NK-92 treated with Interleukin-12 subunit alpha and Interleukin-12 subunit beta, amount 100 ng/mL, for 24 hours (cell line): ENCODE data around the gene PPIL4.
"Not testable (repeated sequence)": the region's sequence is repeated elsewhere in the genome, so short reads cannot be mapped to it uniquely, and the experiment has no call there.

Source experiments
- DNase-seq: peaks from one replicate; lab custom pipeline; 2025; lab: John Stamatoyannopoulos, UW

PPIL4 gene

DNA sequence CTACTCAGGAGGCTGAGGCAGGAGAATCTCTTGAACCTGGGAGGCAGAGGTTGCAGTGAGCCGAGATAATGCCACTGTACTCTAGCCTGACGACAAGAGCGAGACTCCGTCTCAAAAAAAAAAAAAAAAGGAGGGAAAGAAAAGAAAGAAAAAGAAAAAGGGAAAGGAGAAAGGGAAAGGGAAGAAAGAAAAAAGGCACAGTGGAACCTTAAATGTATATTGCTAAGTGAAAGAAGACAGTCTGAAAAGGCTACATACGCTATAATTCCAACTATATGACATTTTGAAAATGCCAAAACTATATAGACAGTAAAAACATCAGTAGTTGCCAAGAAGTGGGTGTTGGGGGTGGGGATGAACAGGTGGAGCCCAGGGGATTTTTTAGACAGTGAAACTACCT lies 16.2 kb downstream of the PPIL4 start:
- no peak for DNase-seq

DNA sequence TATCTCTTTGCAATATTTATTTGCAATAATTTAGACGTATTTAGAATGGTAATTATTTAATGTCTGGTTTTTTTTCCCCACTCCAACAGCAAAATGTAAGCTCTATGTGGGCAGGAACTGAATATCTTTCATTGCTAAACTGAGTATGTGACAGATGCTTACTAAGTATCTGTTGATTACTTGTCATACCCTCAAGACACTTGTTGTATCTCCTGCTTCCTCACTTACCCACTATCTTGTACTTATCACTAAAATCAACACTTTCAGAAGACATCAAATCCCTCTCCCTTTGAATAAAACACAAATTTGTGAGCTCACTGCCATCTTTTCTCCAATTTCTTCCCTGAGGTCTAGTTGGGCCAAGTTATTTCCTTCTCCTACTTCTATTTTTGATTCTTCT lies 30.3 kb downstream of the PPIL4 start:
- DNase-seq: no peak

DNA sequence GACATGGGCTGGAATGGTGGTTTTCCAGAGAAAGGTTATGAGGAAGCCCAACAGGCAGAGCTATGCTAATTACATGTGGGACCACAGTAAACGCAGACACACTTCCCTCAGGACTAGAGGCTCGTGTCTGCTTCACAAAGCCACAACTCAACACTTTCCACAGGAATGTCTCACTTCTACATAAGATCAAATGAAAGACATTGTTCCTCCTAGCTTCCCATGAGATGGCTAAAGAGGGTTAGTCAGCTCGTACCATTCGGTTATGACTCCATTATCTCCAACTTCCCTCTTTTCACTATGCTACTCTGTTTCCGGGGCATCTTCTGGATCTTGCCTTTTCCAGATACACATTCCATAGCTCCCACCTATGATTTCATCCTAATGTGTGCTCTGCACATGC lies 31.9 kb downstream of the PPIL4 start:
- no peak for DNase-seq

DNA sequence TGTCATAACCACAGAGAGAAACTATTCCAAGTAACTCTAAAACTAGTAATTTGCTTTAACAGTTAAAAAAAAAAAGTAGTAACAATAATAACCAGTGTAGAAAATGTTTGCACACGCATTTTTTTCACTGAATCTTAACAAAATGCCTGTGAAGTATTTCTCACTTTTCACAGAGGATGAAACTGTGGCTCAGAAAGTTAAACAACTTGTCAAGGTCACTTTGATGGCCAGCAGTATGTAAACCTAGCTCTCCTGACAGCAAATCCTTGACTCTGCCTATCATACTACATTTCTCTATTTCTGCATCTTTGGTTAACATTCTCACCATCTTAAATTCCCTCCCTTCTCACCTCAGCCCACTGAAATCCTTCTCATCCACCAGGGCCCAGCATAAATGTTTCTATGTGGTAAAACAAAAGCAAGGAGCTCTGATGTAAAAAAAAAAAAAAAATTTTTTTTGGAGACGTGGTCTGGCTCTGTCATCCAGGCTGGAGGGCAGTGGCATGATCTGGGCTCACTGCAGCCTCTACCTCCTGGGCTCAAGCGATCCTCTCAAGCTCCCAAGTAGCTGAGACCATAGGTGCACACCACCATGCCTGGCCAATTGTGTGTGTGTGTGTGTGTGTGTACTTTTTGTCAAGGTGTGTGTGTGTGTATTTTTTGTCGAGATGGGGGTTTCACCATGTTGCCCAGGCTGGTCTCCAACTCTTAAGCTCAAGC lies 34.9 kb downstream of the PPIL4 start:
- no peak for DNase-seq

DNA sequence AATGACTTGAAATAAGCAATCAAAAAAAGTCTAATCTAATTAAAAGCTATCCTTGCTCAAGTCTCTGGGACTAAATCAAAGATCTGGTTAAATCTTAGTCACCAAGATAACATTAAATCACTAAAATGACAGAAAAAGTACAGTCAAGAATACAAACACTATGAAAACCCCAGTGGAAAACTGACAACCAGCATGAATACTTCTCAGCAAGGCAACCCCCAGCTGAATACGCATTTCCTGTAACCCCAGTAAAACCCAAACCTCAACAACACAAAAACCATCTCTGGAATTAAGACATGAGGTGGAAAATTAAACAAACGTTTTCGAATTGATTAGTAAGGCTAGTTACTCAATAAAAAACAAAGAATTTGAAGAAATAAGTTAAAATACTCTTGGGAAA lies 37.4 kb downstream of the PPIL4 start:
- DNase-seq: no peak

DNA sequence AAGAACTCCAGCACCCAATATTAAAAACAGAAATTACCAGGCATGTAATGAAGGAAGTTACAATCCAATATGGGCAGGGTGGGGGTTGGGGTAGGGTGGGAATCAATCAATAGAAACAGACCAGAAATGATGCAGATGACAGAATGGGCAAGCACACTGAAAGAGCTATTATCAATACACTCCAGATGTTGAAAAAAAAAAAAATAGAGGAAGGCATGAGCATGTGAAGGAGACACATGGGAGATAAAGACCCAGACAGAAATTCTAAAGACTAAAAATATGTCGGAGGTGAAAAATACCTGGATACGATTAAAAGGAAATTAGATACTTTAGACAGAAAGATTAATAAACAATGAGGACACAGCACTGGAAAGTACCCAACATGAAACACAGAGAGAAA lies 42.0 kb downstream of the PPIL4 start:
- no peak for DNase-seq

DNA sequence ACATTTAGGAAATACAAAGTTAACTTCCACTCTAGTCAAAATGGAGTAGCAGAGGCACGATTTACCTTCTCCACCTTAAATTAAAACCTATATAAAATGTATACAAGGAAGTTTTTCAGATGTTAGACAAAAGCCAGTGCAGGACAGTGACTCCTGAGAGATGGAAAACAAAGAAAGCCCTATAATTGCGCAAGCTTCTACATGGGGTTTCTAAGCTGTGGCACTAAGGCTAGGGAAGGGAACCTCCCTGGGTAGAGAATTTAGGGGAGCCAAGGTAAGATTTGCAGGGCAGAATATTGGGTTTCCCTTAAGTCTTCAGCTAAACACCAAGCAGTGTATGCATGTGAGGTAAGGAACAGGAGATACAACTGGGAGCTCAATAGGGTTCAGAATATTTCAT lies 42.6 kb downstream of the PPIL4 start:
- DNase-seq: no peak

DNA sequence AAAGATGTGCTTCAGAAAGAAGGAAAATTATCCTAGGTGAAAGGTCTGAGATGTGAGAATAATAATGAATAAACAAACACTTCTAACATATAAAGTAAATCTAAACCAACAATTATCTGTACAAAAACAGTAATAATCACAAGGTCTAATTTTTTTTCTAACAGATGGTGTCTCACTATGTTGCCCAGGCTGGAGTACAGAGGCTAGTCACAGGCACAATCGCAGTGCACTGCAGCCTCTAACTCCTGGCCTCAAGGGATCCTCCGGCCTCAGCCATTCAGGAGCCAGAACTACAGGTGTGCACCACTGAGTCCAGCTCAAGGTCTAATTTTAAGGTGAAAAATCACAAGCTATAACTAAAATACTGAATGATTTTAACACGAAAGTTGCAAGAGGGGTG lies 44.1 kb downstream of the PPIL4 start:
- no peak for DNase-seq

DNA sequence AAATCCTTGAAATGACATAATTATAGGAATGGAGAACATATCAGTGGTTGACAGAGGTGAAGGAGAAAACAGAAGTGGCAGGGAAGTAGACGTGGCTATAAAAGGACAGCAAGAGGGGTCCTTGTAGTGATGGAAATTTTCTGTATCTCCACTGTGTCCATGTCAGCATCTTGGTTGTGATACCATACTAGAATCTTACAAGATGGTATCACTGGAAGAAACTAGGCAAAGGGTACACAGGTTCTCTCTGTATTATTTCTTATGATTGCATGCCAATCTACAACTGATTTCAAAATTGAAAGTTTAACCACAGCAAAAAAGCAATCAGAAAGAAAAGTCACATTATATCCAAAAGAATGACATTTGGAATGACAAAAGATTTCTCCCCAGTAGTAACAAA lies 44.6 kb downstream of the PPIL4 start:
- no peak for DNase-seq

DNA sequence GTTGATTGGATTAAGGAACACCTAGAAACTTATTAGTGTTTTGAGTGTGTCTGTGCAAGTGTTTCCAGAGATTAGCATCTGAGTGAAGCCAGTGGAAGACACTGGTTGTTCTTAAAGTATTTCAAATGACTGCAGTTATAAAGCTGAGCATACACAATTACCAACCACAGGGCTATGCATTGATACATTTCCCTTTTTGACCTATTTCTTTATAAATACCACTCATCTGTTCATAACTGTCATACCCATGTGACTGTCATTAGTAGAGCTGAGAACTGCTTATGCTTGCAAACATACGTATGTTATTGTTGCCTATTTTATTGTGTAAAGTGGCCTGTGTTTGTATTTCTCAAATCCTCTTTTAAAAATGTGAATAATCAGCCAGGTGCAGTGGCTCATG lies 45.7 kb downstream of the PPIL4 start:
- no peak for DNase-seq

DNA sequence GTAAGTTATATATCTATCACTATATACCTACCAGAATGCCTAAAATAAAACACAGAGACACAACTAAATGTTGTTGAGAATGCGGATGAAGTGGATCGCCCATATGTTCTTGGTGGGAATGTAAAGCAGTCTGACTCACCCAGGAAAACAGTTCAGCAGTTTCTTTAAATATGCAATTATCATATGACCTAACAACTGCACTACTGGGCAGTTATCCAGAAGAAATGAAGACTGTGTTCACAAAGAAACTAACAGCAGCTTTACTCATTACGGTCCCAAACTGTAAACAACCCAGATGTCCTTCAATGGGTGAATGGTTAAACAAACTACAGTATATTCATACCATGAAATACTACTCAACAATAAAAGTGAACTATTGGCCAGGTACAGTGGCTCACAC lies 46.8 kb downstream of the PPIL4 start:
- no peak for DNase-seq

DNA sequence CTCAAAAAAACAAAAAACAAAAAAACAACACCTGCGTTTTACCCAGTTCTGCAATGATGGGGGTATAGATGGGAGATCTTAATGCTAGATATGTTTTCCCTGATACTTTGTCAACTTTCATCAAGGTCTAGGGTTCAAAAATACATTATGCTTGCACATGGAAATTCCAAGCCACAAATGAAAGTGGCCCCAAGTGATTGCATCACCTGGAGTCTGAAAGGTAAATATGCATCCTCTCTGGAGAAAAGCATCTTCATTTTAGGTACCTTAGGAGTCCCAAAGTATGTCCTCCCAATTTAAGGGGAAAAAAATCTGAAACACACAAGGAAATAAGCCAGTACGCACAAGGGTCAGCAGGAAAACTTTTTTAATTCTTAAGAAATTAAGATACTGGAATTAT lies 48.5 kb downstream of the PPIL4 start:
- no peak for DNase-seq

DNA sequence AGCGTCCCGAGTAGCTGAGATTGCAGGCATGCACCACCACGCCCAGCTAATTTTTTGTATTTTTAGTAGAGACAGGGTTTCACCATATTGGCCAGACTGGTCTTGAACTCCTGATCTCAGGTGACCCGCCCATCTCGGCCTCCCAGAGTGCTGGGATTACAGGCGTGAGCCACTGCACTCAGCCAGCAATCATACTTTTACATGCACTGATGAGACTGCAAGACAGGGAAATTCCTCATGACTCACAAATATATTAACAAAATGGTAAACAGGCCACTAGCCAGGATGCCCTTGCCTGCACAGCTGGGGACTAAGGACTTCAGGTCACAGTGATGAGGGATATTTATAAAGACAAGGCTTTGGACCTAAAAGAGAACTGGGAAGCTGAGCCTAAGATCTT lies 49.2 kb downstream of the PPIL4 start:
- DNase-seq: not testable (repeated sequence)

DNA sequence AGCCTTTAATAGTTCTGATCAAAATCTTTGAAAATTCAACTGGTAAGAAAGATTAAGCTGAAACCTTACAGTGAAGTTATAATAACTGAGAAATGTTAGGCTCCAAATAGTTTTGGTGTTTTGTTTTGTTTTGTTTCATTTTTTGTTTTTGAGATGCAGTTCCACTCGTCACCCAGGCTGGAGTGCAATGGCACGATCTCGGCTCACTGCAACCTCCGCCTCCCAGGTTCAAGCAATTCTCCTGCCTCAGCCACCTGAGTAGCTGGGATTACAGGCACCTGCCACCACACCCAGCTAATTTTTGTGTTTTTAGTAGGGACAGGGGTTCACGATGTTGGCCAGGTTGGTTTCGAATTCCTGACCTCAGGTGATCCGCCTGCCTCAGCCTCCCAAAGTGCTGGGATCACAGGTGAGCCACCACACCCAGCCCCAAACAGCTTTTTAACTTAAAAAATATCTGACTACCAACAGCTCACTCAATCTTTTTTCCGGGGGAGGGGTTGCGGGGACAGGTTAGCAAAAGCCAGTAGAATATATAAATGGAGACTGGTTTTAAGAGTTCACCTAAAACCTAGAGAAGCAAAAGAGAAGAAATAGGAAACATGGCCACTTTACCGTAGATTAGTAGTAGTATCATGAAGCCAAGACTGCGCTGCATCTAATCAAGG lies 50.4 kb downstream of the PPIL4 start:
- DNase-seq: not testable (repeated sequence)

DNA sequence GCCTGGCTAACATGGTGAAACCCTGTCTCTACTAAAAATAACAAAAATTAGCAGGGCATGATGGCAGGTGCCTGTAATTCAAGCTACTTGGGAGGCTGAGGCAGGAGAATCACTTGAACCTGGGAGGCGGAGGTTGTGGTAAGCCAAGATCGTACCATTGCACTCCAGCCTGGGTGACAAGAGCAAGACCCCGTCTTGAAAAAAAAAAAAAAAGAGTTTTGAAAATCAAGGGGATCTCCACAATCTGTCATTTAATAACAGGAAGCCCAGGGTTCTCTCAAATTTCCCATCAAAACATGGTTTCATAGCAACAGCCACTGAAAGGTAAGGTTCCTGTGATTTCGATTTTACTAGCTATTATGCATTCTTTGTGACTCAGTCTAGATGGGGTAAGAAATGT lies 51.0 kb downstream of the PPIL4 start:
- not testable (repeated sequence) for DNase-seq

DNA sequence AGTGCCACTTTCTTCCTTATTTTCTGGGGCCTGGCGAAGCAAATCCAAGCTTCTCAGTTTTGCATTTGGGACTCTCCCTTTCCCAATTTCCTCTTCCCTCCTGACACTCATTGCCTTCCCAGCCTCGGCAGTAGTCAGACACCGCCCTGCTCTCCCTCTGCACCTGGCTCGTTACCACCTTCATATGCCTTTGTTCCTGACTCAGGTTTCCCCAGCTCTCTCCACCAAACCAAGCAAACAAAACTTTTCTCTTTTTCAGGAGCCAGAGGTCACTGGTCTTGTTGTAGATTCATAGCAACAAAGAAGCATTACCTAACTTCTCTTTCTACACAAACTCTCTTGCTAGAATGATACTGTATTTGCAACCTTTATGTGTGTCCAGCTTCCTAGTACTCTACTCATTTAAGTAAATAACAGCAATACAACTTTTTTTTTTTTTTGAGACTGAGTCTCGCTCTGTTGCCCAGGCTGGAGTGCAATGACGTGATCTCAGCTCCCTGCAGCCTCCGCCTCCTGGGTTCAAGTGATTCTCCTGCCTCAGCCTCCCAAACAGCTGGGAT lies 52.0 kb downstream of the PPIL4 start:
- DNase-seq: no peak

DNA sequence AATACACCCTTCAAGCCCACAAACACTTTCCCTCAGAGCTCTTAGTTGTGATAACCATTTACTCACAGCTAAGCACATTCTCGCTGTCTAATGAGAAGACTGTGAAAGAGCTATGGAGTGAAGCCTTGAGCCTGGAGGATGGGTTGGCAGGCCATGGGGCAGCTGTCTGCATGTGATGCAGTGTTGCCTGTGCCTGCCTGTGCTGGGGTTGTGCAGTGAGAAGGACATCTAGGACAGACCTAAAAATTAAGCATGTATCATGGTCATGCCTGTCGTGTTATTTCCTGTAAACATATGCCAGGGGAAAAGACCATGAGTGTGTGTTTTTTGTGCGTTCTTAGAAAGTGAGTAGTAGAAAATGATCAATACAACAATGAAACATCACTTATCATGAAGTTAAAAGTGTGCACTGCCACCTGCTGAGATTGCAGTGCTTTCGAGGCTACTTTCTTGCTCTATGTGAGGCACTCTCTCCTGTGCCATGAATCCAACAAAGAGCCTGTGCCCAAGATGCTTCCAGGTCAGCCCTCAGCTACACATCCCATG lies 53.0 kb downstream of the PPIL4 start:
- DNase-seq: no peak

DNA sequence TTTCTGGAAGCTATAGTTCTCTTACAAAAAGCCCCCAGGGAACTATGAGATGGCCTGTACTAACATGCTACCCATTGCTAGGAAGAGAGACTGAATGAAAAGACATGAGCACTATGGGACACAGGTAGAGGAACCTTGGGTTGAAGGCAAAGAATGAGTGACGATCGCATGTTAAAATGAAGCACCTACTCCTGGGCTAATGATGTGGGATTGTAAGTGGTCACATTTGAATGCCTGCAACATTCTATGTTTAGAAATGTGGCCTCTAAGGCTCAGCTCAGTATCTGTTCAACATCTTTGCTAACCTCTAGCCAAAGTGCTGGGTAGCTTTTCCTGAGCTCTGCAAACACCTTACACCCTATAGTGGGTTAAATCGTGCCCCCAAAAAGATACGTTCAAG lies 55.9 kb downstream of the PPIL4 start:
- DNase-seq: no peak

DNA sequence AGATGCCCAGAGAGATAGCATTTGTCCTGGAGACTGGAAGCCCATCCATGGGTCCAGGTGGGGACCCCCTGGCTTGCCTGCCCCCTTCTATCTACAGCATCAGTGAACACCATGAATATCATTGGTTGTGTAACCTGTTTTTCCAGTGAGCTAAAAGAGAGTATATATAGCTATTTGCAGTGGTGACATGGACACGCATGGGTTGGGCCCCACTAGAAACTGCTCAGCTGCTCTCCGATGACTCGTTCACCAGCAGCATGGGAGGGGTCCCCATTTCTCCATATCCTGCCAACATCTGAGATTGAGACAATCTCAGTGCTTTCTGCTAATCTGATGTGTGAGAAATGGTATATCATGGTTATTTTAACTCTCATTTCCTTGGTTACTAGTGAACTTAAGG lies 57.0 kb downstream of the PPIL4 start:
- no peak for DNase-seq

DNA sequence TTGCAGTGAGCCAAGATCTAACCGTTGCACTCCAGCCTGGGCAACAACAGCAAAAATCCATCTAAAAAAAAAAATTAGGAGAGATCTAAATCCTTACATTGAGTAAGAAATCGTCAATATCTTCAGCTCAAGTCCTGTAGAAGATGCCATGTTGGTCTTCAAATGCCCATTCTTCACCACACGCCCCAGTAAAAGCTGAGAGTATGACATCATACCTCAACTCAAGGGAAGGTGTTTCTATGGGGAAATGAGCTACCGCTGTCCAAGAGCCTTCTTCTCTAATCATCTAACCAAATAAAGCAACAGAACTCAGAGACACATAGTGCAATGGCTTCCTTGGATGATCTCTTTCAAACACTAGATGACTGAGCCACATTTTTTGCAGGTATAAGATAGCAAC lies 58.5 kb downstream of the PPIL4 start:
- DNase-seq: no peak

DNA sequence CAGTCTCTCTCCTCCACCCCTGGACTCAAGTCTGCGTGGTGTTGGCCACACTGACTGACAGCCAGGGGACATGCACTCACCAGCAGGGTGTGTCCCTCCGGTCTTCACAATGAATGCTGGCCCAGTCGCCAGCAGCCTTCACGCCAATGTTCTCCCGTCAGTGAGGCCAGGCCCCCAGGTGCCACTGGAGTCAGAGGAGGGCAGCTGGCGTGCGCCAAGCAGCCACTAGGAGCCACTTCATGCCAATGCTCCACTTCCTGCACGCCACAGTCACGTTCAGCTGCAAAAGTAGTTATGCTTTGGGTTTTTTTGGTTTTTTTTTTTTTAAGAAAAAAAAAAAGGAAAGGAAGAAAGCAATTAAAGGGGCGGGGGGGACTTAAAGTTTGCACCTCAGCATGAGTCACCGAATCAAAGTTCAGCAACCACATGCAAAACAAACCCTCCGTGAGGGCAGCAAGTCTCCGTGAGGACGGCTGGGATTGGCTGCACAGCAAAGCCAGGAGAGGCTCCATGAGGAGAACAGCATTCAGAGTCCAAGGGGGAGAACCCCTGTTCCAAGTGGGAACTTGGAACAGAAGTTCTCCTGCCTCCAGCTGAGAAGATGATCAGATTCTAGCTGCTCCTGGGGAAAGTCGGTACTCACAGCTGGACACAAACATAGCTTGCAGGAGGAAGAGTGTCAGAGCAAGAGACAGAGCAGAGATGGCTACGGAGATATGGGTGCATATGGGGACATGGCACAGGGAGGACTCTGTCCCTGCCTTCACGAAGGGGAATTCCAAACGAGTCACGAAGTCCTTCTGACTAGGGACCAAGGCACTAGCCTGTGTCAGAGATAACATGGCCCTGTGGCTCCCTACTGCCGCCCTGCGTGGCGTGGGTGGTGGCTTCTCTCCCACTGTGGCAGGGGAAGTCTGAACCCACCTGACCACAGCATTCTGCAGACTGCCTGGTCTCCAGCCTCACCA lies 60.8 kb downstream of the PPIL4 start, which contains the start of gene ZC3H12D:
Gene ZC3H12D, minus strand, starts transcription at position 282 of the 968 bp plus-strand sequence. CDS start 10,471 bp downstream, outside the sequence.
- DNase-seq: no peak
